Suprapubic skin (tissue), 4 donors: ENCODE measurements around the gene PIGA.
"Not testable (repeated sequence)": the region's sequence is repeated elsewhere in the genome, so short reads cannot be mapped to it uniquely, and the experiment has no call there.

Experiments
- CTCF ChIP-seq, 2 donors: fragments of 200-600 bp in 1 of 2; fragments of 450-650 bp in 1 of 2; sonication (generic) in 1 of 2; IDR thresholded peaks; one replicate each; pipeline ENCODE4 v1.5.1; 2016 to 2019; ENCODE audit warnings: antibody characterized with exemption in 2 of 2, mild to moderate bottlenecking in 1 of 2, moderate library complexity in 1 of 2
- POLR2A ChIP-seq, 2 donors: fragments of 450-650 bp; IDR thresholded peaks; one replicate each; pipeline ENCODE4 v1.6.1; 2017; ENCODE audit warnings: antibody characterized with exemption in 2 of 2, mild to moderate bottlenecking in 2 of 2, moderate library complexity in 2 of 2
- POLR2AphosphoS5 ChIP-seq, 3 donors: sonication (generic); formaldehyde crosslinking; IDR thresholded peaks; one replicate each; pipeline ENCODE4 v1.6.1; 2017; ENCODE audit warnings: antibody characterized with exemption in 3 of 3

GRCh38 chrX:15273275-15273674 lies 62.0 kb downstream of the PIGA start:
- not testable (repeated sequence) for TF ChIP-seq POLR2A, POLR2AphosphoS5, CTCF (IDR thresholded peaks at IDR 0.05)
